OCI-LY3 (cell line): ENCODE data around the gene AGRP.

ENCODE experiments used
- CTCF ChIP-seq: fragments of 200-600, 300-600 bp; sonication (generic); IDR thresholded peaks from 2 replicates; pipeline ENCODE4 v1.5.1; 2014; ENCODE audit warnings: antibody characterized with exemption, low read length, low read depth
- EZH2phosphoT487 ChIP-seq: fragments of 200-600 bp; shearing (Covaris generic); IDR thresholded peaks from 2 replicates; pipeline ENCODE4 v1.6.1; 2018; ENCODE audit warnings: antibody characterized with exemption, mixed run types, low read depth

- TF ChIP-seq EZH2phosphoT487 = no peak
- no peak for TF ChIP-seq CTCF
Observed at GRCh38 chr16:67451061-67451703, 32.2 kb downstream of the AGRP start.
